ENCODE results near the gene ASAP2.

GRCh38 chr2:9375857-9376428, 169.3 kb downstream of the ASAP2 start:
- TF ChIP-seq CTCF (IDR thresholded peaks at IDR 0.05) (no peak), MAX (CRISPR knock-in tag; IDR thresholded peaks at IDR 0.05) (no peak), E2F1 (CRISPR knock-in tag; IDR thresholded peaks at IDR 0.05) (no peak), ZNF263 (CRISPR knock-in tag; IDR thresholded peaks at IDR 0.05; ENCODE audit: low read depth) (no peak)

Data from WTC11 (cell line).